IMR-90 (cell line): ENCODE measurements around the gene PLEKHA8. TPM values are rescaled to one million over a fixed set of nuclear protein-coding genes. Genes with fewer than 3 reads are reported as not detected.

ENCODE experiments used
- ATAC-seq: fragments of 200-7000 bp; cut with Tn5 transposase; 2 replicates; pipeline ENCODE4 v1.9.1; 2020; ENCODE audit warnings: low read depth, mild to moderate bottlenecking, moderate library complexity
- BruUV-seq: library from RNA; stranded (reverse); fragments of 400-500 nt; replicated peaks from 2 replicates; lab custom pipeline; 2021; lab: Mats Ljungman, UMichigan
- CTCF ChIA-PET: fragments of 300-600 bp; formaldehyde crosslinking; extraction: SDS; loops from one replicate; lab custom pipeline; 2021; ENCODE audit warnings: antibody characterized with exemption; lab: Yijun Ruan, JAX
- POLR2A ChIA-PET: fragments of 300-600 bp; sonication (Branson Sonifier 250); formaldehyde crosslinking; loops from one replicate; lab custom pipeline; 2022; ENCODE audit warnings: antibody characterized with exemption; ENCODE audit not compliant: unreplicated experiment; lab: Charles Lee
- DNase-seq: peaks from one replicate; pipeline ENCODE4 v3.0.0; 2013
- H2AFZ ChIP-seq: replicated peaks from 2 replicates; pipeline ENCODE3; 2013; ENCODE audit warnings: low read length, mild to moderate bottlenecking; ENCODE audit not compliant: poor library complexity
- H2AK5ac ChIP-seq: 2 replicates; pipeline ENCODE4 v1.6.1; 2013; ENCODE audit warnings: low read depth, low read length, inconsistent platforms
- H2AK9ac ChIP-seq: replicated peaks from 2 replicates; pipeline ENCODE3; 2013; ENCODE audit warnings: mild to moderate bottlenecking, low read depth, low read length, moderate library complexity; ENCODE audit not compliant: poor library complexity
- H2BK120ac ChIP-seq: 2 replicates; pipeline ENCODE4 v1.6.1; 2013; ENCODE audit warnings: low read depth, low read length, inconsistent platforms
- H2BK15ac ChIP-seq: 3 replicates; pipeline ENCODE4 v1.6.1; 2013; ENCODE audit warnings: low read depth, low read length, inconsistent platforms
- H2BK20ac ChIP-seq: 2 replicates; pipeline ENCODE4 v1.6.1; 2013; ENCODE audit warnings: low read depth, mild to moderate bottlenecking, inconsistent platforms, low read length, moderate library complexity
- H2BK5ac ChIP-seq: 2 replicates; pipeline ENCODE4 v1.6.1; 2013; ENCODE audit warnings: mild to moderate bottlenecking, low read depth, low read length, inconsistent platforms; ENCODE audit not compliant: poor library complexity, severe bottlenecking
- H3K14ac ChIP-seq: replicated peaks from 2 replicates; pipeline ENCODE4 v1.6.1; 2013; ENCODE audit warnings: low read depth, low read length, inconsistent platforms
- H3K18ac ChIP-seq: 2 replicates; pipeline ENCODE4 v1.6.1; 2013; ENCODE audit warnings: low read depth, low read length, control low read depth
- H3K23ac ChIP-seq: 2 replicates; pipeline ENCODE4 v1.6.1; 2013; ENCODE audit warnings: low read depth, low read length, inconsistent platforms
- H3K27ac ChIP-seq: 2 replicates; pipeline ENCODE4 v1.5.1; 2013; ENCODE audit warnings: mild to moderate bottlenecking, control low read depth, low read length; ENCODE audit not compliant: insufficient read depth
- H3K27me3 ChIP-seq: 2 replicates; pipeline ENCODE4 v1.6.1; 2013; ENCODE audit warnings: low read length; ENCODE audit not compliant: control insufficient read depth, insufficient read depth
- H3K36me3 ChIP-seq: 2 replicates; pipeline ENCODE4 v1.6.1; 2013; ENCODE audit warnings: low read length, mixed read lengths; ENCODE audit not compliant: control insufficient read depth, insufficient read depth
- H3K4ac ChIP-seq: 2 replicates; pipeline ENCODE4 v1.6.1; 2013; ENCODE audit warnings: low read depth, low read length, inconsistent platforms
- H3K4me1 ChIP-seq: 2 replicates; pipeline ENCODE4 v1.6.1; 2013; ENCODE audit warnings: low read length, mixed read lengths; ENCODE audit not compliant: control insufficient read depth, insufficient read depth
- H3K4me2 ChIP-seq: 2 replicates; pipeline ENCODE4 v1.6.1; 2013; ENCODE audit warnings: low read depth, mild to moderate bottlenecking, control low read depth, low read length, moderate library complexity
- H3K4me3 ChIP-seq: 2 replicates; pipeline ENCODE4 v1.5.1; 2013; ENCODE audit warnings: low read depth, mild to moderate bottlenecking, control low read depth, low read length, moderate library complexity; ENCODE audit not compliant: insufficient read depth
- H3K56ac ChIP-seq: 2 replicates; pipeline ENCODE4 v1.6.1; 2013; ENCODE audit warnings: low read length, inconsistent platforms; ENCODE audit not compliant: insufficient read depth; ENCODE audit errors: extremely low read depth
- H3K79me1 ChIP-seq, 2 experiments: 2 replicates each; pipeline ENCODE4 v1.6.1; 2013; ENCODE audit warnings: low read length in 2 of 2, inconsistent platforms in 1 of 2, low read depth in 1 of 2
- H3K9ac ChIP-seq: 2 replicates; pipeline ENCODE4 v1.6.1; 2013; ENCODE audit warnings: low read depth, low read length, control low read depth
- H3K9me1 ChIP-seq: 2 replicates; pipeline ENCODE4 v1.6.1; 2013; ENCODE audit warnings: low read length, inconsistent platforms; ENCODE audit not compliant: insufficient read depth
- H3K9me3 ChIP-seq: 2 replicates; pipeline ENCODE4 v1.6.1; 2013; ENCODE audit warnings: low read length; ENCODE audit not compliant: control insufficient read depth, insufficient read depth
- H4K20me1 ChIP-seq: 2 replicates; pipeline ENCODE4 v1.6.1; 2013; ENCODE audit warnings: low read length, inconsistent platforms; ENCODE audit not compliant: insufficient read depth
- H4K5ac ChIP-seq: 2 replicates; pipeline ENCODE4 v1.6.1; 2013; ENCODE audit warnings: mild to moderate bottlenecking, low read depth, low read length, control low read depth
- H4K8ac ChIP-seq, 2 experiments: 2 replicates each; pipeline ENCODE4 v1.6.1; 2013; ENCODE audit warnings: low read depth in 2 of 2, low read length in 2 of 2, control low read depth in 1 of 2, inconsistent platforms in 1 of 2
- H4K91ac ChIP-seq: 2 replicates; pipeline ENCODE4 v1.6.1; 2013; ENCODE audit warnings: low read depth, low read length, inconsistent platforms; ENCODE audit not compliant: insufficient read depth
- CEBPB ChIP-seq: IDR thresholded peaks from 2 replicates; pipeline ENCODE4 v1.6.1; 2012; ENCODE audit warnings: low read depth, low read length, improper control_type of control experiment
- CHD1 ChIP-seq: IDR thresholded peaks from 2 replicates; pipeline ENCODE4 v1.6.1; 2012; ENCODE audit warnings: low read depth, low read length, improper control_type of control experiment
- MAFK ChIP-seq: IDR thresholded peaks from 2 replicates; pipeline ENCODE4 v1.6.1; 2012; ENCODE audit warnings: low read depth, low read length, improper control_type of control experiment
- MXI1 ChIP-seq: IDR thresholded peaks from 2 replicates; pipeline ENCODE4 v1.6.1; 2012; ENCODE audit warnings: low read depth, mild to moderate bottlenecking, low read length, moderate library complexity, borderline replicate concordance
- RFX5 ChIP-seq: IDR thresholded peaks from 2 replicates; pipeline ENCODE4 v1.8.0; 2012; ENCODE audit warnings: low read depth, mild to moderate bottlenecking, low read length, moderate library complexity
- USF2 ChIP-seq: fragments of 150-350 bp; IDR thresholded peaks from 2 replicates; pipeline ENCODE4 v1.6.1; 2017; ENCODE audit warnings: mild to moderate bottlenecking, antibody characterized with exemption, low read length, low read depth
- dilution Hi-C: fragments of 300-500 bp; cut with HindIII; formaldehyde crosslinking; loops from one replicate; pipeline ENCODE4 v1.14.3; 2018; ENCODE audit warnings: low sequenced_read_pairs; ENCODE audit not compliant: unreplicated experiment
- in situ Hi-C: fragments of 300-500 bp; cut with MboI; formaldehyde crosslinking; loops from 3 replicates; pipeline ENCODE4 v1.14.3; 2019; ENCODE audit warnings: low sequenced_read_pairs, inconsistent platforms, mixed read lengths
- intact Hi-C: fragments of 100-400 bp; cut with micrococcal nuclease; formaldehyde crosslinking; loops from 2 replicates; pipeline ENCODE4 v1.10.0; 2022
- polyA plus RNA-seq, 3 experiments: library from polyadenylated mRNA; depleted of rRNA; stranded (reverse); fragments of >200 nt; gene quantifications; 2 replicates each; pipeline ENCODE4 v1.2.3, GENCODE V29; 2012; ENCODE audit warnings: low replicate concordance in 1 of 3
- total RNA-seq: library from RNA; depleted of rRNA; stranded (reverse); fragments of >200 nt; gene quantifications from 2 replicates; pipeline ENCODE4 v1.2.3, GENCODE V29; 2012

PLEKHA8 gene
- total and polyA plus RNA-seq, 2 of the 4 experiments (the other 2 are of a cell fraction) = 3.6 to 9.7 TPM

GRCh38 chr7:30068117-30068516 lies 39.9 kb downstream of the PLEKHA8 start:
- Histone ChIP-seq H2BK15ac (no peak overlapping the region), H3K4ac (no peak overlapping the region), H3K36me3 (peaks cover 14% of the 10 kb centered on the region), H3K56ac (no peak overlapping the region), H3K9ac (no peak overlapping the region), H3K9me1 (peaks cover 2% of the 10 kb centered on the region), H3K27ac (peak overlapping the region; percentile 12; the same call in 1 of the 2 replicates), H3K27me3 (no peaks in the 10 kb centered on the region), H3K4me1 (peaks cover 5% of the 10 kb centered on the region), H4K5ac (no peak overlapping the region), H2AFZ (no peak overlapping the region), H4K20me1 (no peaks in the 10 kb centered on the region), H2BK5ac (no peak overlapping the region), H3K4me3 (no peak overlapping the region), H3K14ac (peak overlapping the region; percentile 22; the same call in 1 of the 2 replicates), H2AK5ac (no peak overlapping the region), H4K91ac (no peak overlapping the region), H2BK120ac (no peak overlapping the region), H3K79me1 (peaks cover 0 to 3% of the 10 kb centered on the region in 2 experiments; a peak in 3 of 4 replicates), H2AK9ac (no peak overlapping the region), H3K23ac (no peak overlapping the region), H4K8ac (no peak overlapping the region), H3K9me3 (no peaks in the 10 kb centered on the region), H2BK20ac (no peak overlapping the region), H3K18ac (no peak overlapping the region), H3K4me2 (peak overlapping the region; percentile 27; the same call in 1 of the 2 replicates)
- TF ChIP-seq USF2 (peak; percentile 68; the same call in 1 of the 2 replicates), MAFK (0 out of 2 replicates have a peak, but pooled peaks have one; percentile 27), MXI1 (no peak), RFX5 (no peak), CEBPB (peak; percentile 92), CHD1 (no peak)
- in situ Hi-C loops (loop anchor here (25.0 kb wide), 1 partner anchor 331 kb away; no protein-coding TSS in a partner anchor), intact Hi-C loops (no loop called here), dilution Hi-C loops (no loop called here)
- ChIA-PET POLR2A (no interaction called here), CTCF (interaction anchor here (1.1 kb wide), 1 partner anchor 22 kb away, joined by 3 read pairs; no protein-coding TSS in a partner anchor)
- peak; percentile 85 for DNase-seq
- peak; percentile 97 for ATAC-seq
- BruUV-seq = no TSS peak
